BLaER1 treated with 17β-estradiol and CSF1 and Interleukin-3, amounts not matched to agents 10 nM and 100 nM (cell line): ENCODE results near the gene RYR1.
A peak's percentile ranks its signal among the peaks of the same experiment; 100 is the strongest.
"Not testable (repeated sequence)": the region's sequence is repeated elsewhere in the genome, so short reads cannot be mapped to it uniquely, and the experiment has no call there.

Experiments
- H3K27ac ChIP-seq, 11 experiments: shearing (Covaris generic); formaldehyde crosslinking; 2 replicates each; pipeline ENCODE4 v1.8.1; 2022
- H3K27me3 ChIP-seq, 11 experiments: shearing (Covaris generic); formaldehyde crosslinking; 2 replicates each; pipeline ENCODE4 v1.8.1; 2022
- H3K36me3 ChIP-seq, 11 experiments: shearing (Covaris generic); formaldehyde crosslinking; 2 replicates each; pipeline ENCODE4 v1.8.1; 2022
- H3K4me1 ChIP-seq, 10 experiments: shearing (Covaris generic); formaldehyde crosslinking; 2 replicates each; pipeline ENCODE4 v1.8.1; 2022
- H3K4me2 ChIP-seq, 11 experiments: shearing (Covaris generic); formaldehyde crosslinking; 2 replicates each; pipeline ENCODE4 v1.8.1; 2022
- H3K4me3 ChIP-seq, 10 experiments: shearing (Covaris generic); formaldehyde crosslinking; 2 replicates each; pipeline ENCODE4 v1.8.1; 2022
- H3K9ac ChIP-seq, 11 experiments: shearing (Covaris generic); formaldehyde crosslinking; 2 replicates each; pipeline ENCODE4 v1.8.1; 2022
- H3K9me3 ChIP-seq, 11 experiments: shearing (Covaris generic); formaldehyde crosslinking; replicated peaks in 1 of 11; 2 replicates each; pipeline ENCODE4 v1.8.1; 2022
- H4K20me1 ChIP-seq, 11 experiments: shearing (Covaris generic); formaldehyde crosslinking; 2 replicates each; pipeline ENCODE4 v1.8.1; 2022
- Cebpa-rat ChIP-seq, 11 experiments: shearing (Covaris generic); IDR thresholded peaks; 2 replicates each; pipeline ENCODE4 v1.8.1; 2022

RYR1 gene

GRCh38 chr19:38490861-38491260 lies 57.4 kb downstream of the RYR1 start:
- Histone ChIP-seq H3K4me2 (no peak overlapping the region), H3K4me1 (peaks cover 14 to 25% (median 19%) of the 10 kb centered on the region in 10 experiments), H4K20me1 (no peaks in the 10 kb centered on the region), H3K4me3 (no peak overlapping the region), H3K36me3 (peaks cover 0 to 20% (median 0%) of the 10 kb centered on the region in 11 experiments; a peak in 2 of 22 replicates), H3K27ac (no peak overlapping the region), H3K9ac (no peak overlapping the region), H3K27me3 (no peaks in the 10 kb centered on the region), H3K9me3 (peaks cover 20 to 39% (median 27%) of the 10 kb centered on the region in 11 experiments; a peak in 20 of 22 replicates)
- no peak for TF ChIP-seq Cebpa-rat (IDR thresholded peaks at IDR 0.05)

GRCh38 chr19:38492181-38492813 lies 58.8 kb downstream of the RYR1 start:
- H3K4me2 ChIP-seq = peak overlapping the region; percentile 39 to 80 (median 51)
- peaks cover 14 to 25% (median 17%) of the 10 kb centered on the region in 11 experiments; a peak in 18 of 22 replicates for H3K9me3 ChIP-seq
- H3K27ac ChIP-seq = no peak overlapping the region
- H3K36me3 ChIP-seq = peaks cover 0 to 13% (median 0%) of the 10 kb centered on the region in 11 experiments; a peak in 2 of 22 replicates
- H3K4me1 ChIP-seq = peaks cover 14 to 25% (median 19%) of the 10 kb centered on the region in 10 experiments
- no peaks in the 10 kb centered on the region for H3K27me3 ChIP-seq
- H3K4me3 ChIP-seq = no peak overlapping the region
- no peaks in the 10 kb centered on the region for H4K20me1 ChIP-seq
- no peak overlapping the region for H3K9ac ChIP-seq
- TF ChIP-seq Cebpa-rat (IDR thresholded peaks at IDR 0.05) = no peak

- Histone ChIP-seq H3K9ac (no peak overlapping the region), H3K27ac (no peak overlapping the region), H4K20me1 (no peaks in the 10 kb centered on the region), H3K36me3 (peaks cover 0 to 7% (median 0%) of the 10 kb centered on the region in 11 experiments; a peak in 2 of 22 replicates), H3K4me3 (no peak overlapping the region), H3K27me3 (no peaks in the 10 kb centered on the region), H3K4me2 (no peak overlapping the region), H3K9me3 (peaks cover 12 to 19% (median 17%) of the 10 kb centered on the region in 11 experiments; a peak in 18 of 22 replicates), H3K4me1 (peaks cover 14 to 20% (median 15%) of the 10 kb centered on the region in 10 experiments)
- no peak for TF ChIP-seq Cebpa-rat (IDR thresholded peaks at IDR 0.05)
These were observed 60.9 kb downstream of the RYR1 start for GRCh38 chr19:38494379-38494778.

GRCh38 chr19:38495375-38495774 lies 61.9 kb downstream of the RYR1 start:
- H3K27ac ChIP-seq, H4K20me1 ChIP-seq, H3K4me3 ChIP-seq, H3K9ac ChIP-seq, H3K36me3 ChIP-seq, H3K4me2 ChIP-seq, H3K27me3 ChIP-seq: not testable (repeated sequence)
- peaks cover 14 to 20% (median 15%) of the 10 kb centered on the region in 10 experiments for H3K4me1 ChIP-seq
- H3K9me3 ChIP-seq = peaks cover 6 to 16% (median 12%) of the 10 kb centered on the region in 11 experiments; a peak in 18 of 22 replicates

- Histone ChIP-seq H3K36me3 (peaks cover 0 to 7% (median 0%) of the 10 kb centered on the region in 11 experiments; a peak in 2 of 22 replicates), H3K9ac (no peak overlapping the region), H3K4me2 (no peak overlapping the region), H3K4me1 (peaks cover 14 to 20% (median 15%) of the 10 kb centered on the region in 10 experiments), H3K27ac (no peak overlapping the region), H3K27me3 (no peaks in the 10 kb centered on the region), H4K20me1 (no peaks in the 10 kb centered on the region), H3K4me3 (no peak overlapping the region), H3K9me3 (peaks cover 0 to 9% (median 5%) of the 10 kb centered on the region in 11 experiments; a peak in 13 of 22 replicates)
- no peak for TF ChIP-seq Cebpa-rat (IDR thresholded peaks at IDR 0.05)
These were observed 62.6 kb downstream of the RYR1 start for GRCh38 chr19:38496116-38496515.

GRCh38 chr19:38496603-38497487 lies 63.4 kb downstream of the RYR1 start:
- Histone ChIP-seq H4K20me1 (no peaks in the 10 kb centered on the region), H3K4me1 (peaks cover 13 to 15% (median 14%) of the 10 kb centered on the region in 10 experiments), H3K27ac (no peak overlapping the region), H3K9ac (no peak overlapping the region), H3K9me3 (0 out of 22 replicates have a peak, but pooled peaks cover 0 to 1% (median 0%) of the 10 kb centered on the region in 11 experiments), H3K27me3 (no peaks in the 10 kb centered on the region), H3K4me3 (no peak overlapping the region), H3K4me2 (no peak overlapping the region), H3K36me3 (peaks cover 0 to 7% (median 0%) of the 10 kb centered on the region in 11 experiments; a peak in 2 of 22 replicates)
- TF ChIP-seq Cebpa-rat (IDR thresholded peaks at IDR 0.05) = no peak

GRCh38 chr19:38497907-38498306 lies 64.4 kb downstream of the RYR1 start:
- no peaks in the 10 kb centered on the region for H4K20me1 ChIP-seq
- peaks cover 0 to 8% (median 0%) of the 10 kb centered on the region in 11 experiments; a peak in 2 of 22 replicates for H3K36me3 ChIP-seq
- peaks cover 3 to 5% (median 4%) of the 10 kb centered on the region in 10 experiments for H3K4me1 ChIP-seq
- no peak overlapping the region for H3K9ac ChIP-seq
- H3K4me2 ChIP-seq = no peak overlapping the region
- H3K27me3 ChIP-seq = no peaks in the 10 kb centered on the region
- H3K27ac ChIP-seq = no peak overlapping the region
- H3K9me3 ChIP-seq = 0 out of 22 replicates have a peak, but pooled peaks cover 0 to 2% (median 0%) of the 10 kb centered on the region in 11 experiments
- TF ChIP-seq Cebpa-rat (IDR thresholded peaks at IDR 0.05) = no peak
- H3K4me3 ChIP-seq = no peak overlapping the region

- no peaks in the 10 kb centered on the region for H3K27me3 ChIP-seq
- H3K9ac ChIP-seq = no peak overlapping the region
- no peak overlapping the region for H3K4me3 ChIP-seq
- no peaks in the 10 kb centered on the region for H4K20me1 ChIP-seq
- H3K4me2 ChIP-seq = no peak overlapping the region
- H3K36me3 ChIP-seq = peaks cover 0 to 22% (median 0%) of the 10 kb centered on the region in 11 experiments; a peak in 2 of 22 replicates
- no peak for TF ChIP-seq Cebpa-rat (IDR thresholded peaks at IDR 0.05)
- H3K27ac ChIP-seq = no peak overlapping the region
- 0 out of 22 replicates have a peak, but pooled peaks cover 0 to 4% (median 0%) of the 10 kb centered on the region in 11 experiments for H3K9me3 ChIP-seq
- H3K4me1 ChIP-seq = no peaks in the 10 kb centered on the region
These were observed 66.0 kb downstream of the RYR1 start for GRCh38 chr19:38499532-38499931.

- Histone ChIP-seq H3K9ac (no peak overlapping the region), H3K27me3 (no peaks in the 10 kb centered on the region), H4K20me1 (no peaks in the 10 kb centered on the region), H3K4me3 (no peak overlapping the region), H3K27ac (no peak overlapping the region), H3K36me3 (peaks cover 0 to 22% (median 0%) of the 10 kb centered on the region in 11 experiments; a peak in 2 of 22 replicates), H3K4me2 (no peak overlapping the region), H3K4me1 (no peaks in the 10 kb centered on the region), H3K9me3 (0 out of 22 replicates have a peak, but pooled peaks cover 0 to 4% (median 0%) of the 10 kb centered on the region in 11 experiments)
- no peak for TF ChIP-seq Cebpa-rat (IDR thresholded peaks at IDR 0.05)
These were observed 67.0 kb downstream of the RYR1 start for GRCh38 chr19:38500450-38500849.
